Tibial artery (tissue), 4 donors: ENCODE measurements around the gene POLE.
A peak's percentile ranks its signal among the peaks of the same experiment; 100 is the strongest.

Experiments used
- DNase-seq, 2 donors: peaks; one replicate each; pipeline ENCODE4 v3.0.0-alpha.2; 2019
- H3K27ac ChIP-seq, 2 donors: fragments of 200-600 bp; sonication (generic) in 1 of 2; 1 replicate in 1 of 2; 2 replicates in 1 of 2; pipeline ENCODE4 v1.5.1; 2018 to 2019; ENCODE audit warnings: mild to moderate bottlenecking in 1 of 2
- H3K27me3 ChIP-seq, 2 donors: fragments of 200-600 bp; sonication (generic) in 1 of 2; one replicate each; pipeline versions ENCODE4 v1.5.1 to v1.6.0; 2016 to 2019
- H3K36me3 ChIP-seq, 3 donors: fragments of 200-600 bp; sonication (generic) in 2 of 3; one replicate each; pipeline ENCODE4 v1.5.1; 2016 to 2019; ENCODE audit warnings: mild to moderate bottlenecking in 2 of 3
- H3K4me1 ChIP-seq, 4 donors: fragments of 200-600 bp; sonication (generic) in 2 of 4; 1 replicate in 3 of 4; 2 replicates in 1 of 4; pipeline ENCODE4 v1.5.1; 2016 to 2019
- H3K4me3 ChIP-seq, 2 donors: fragments of 200-600 bp; sonication (generic) in 1 of 2; 1 replicate in 1 of 2; 2 replicates in 1 of 2; pipeline ENCODE4 v1.5.1; 2018 to 2019; ENCODE audit warnings: mild to moderate bottlenecking in 2 of 2
- H3K9me3 ChIP-seq, 3 donors: fragments of 200-600 bp; sonication (generic) in 1 of 3; one replicate each; pipeline ENCODE4 v1.5.1; 2016 to 2019
- CTCF ChIP-seq, 2 experiments: fragments of 200-600 bp in 1 of 2; fragments of 450-650 bp in 1 of 2; IDR thresholded peaks; one replicate each; pipeline ENCODE4 v1.5.1; 2017 to 2019; ENCODE audit warnings: antibody characterized with exemption in 2 of 2, mild to moderate bottlenecking in 1 of 2, moderate library complexity in 1 of 2
- intact Hi-C: fragments of 100-400 bp; cut with DNase I; formaldehyde crosslinking; loops from one replicate; pipeline ENCODE4 v1.15.0; 2023; ENCODE audit warnings: low total_unique reads

The POLE gene

GRCh38 chr12:132610051-132610759 lies 76.9 kb downstream of the POLE start, which contains the start of gene LRCOL1:
Gene LRCOL1 (minus strand): TSS chr12:132610582. CDS start chr12:132606251, 4,331 bp downstream.
- TF ChIP-seq CTCF (IDR thresholded peaks at IDR 0.05): no peak
- H3K4me1 ChIP-seq: peaks cover 0 to 9% (median 7%) of the 10 kb centered on the region in 4 donors
- H3K4me3 ChIP-seq: peak within 1 kb of the TSS in 1 of 2 donors; percentile 16
- DNase-seq: no peak
- H3K27ac ChIP-seq: no peak within 1 kb of the TSS
- intact Hi-C loops: loop anchor here (5.0 kb wide), 1 partner anchor 198 kb away; no protein-coding TSS in a partner anchor
- no peaks in the 10 kb centered on the region for H3K36me3 ChIP-seq
- H3K9me3 ChIP-seq: peaks cover 0 to 12% (median 6%) of the 10 kb centered on the region in 3 donors
- H3K27me3 ChIP-seq: peaks cover 0 to 68% of the 10 kb centered on the region in 2 donors

GRCh38 chr12:132608231-132609171 lies 78.6 kb downstream of the POLE start:
- peaks cover 0 to 82% of the 10 kb centered on the region in 2 donors for H3K27me3 ChIP-seq
- no peak for TF ChIP-seq CTCF (IDR thresholded peaks at IDR 0.05)
- no peak for DNase-seq
- intact Hi-C loops: no loop called here
- peaks cover 0 to 18% (median 13%) of the 10 kb centered on the region in 4 donors for H3K4me1 ChIP-seq
- H3K9me3 ChIP-seq: peaks cover 0 to 12% (median 6%) of the 10 kb centered on the region in 3 donors
- H3K36me3 ChIP-seq: no peaks in the 10 kb centered on the region
- no peak overlapping the region for H3K4me3 ChIP-seq
- H3K27ac ChIP-seq: no peak overlapping the region

- Histone ChIP-seq H3K27me3 (peaks cover 0 to 91% of the 10 kb centered on the region in 2 donors), H3K27ac (no peak overlapping the region), H3K4me3 (no peak overlapping the region), H3K36me3 (no peaks in the 10 kb centered on the region), H3K4me1 (peaks cover 0 to 22% (median 13%) of the 10 kb centered on the region in 4 donors), H3K9me3 (peaks cover 0 to 11% (median 4%) of the 10 kb centered on the region in 3 donors)
- DNase-seq: no peak
- no peak for TF ChIP-seq CTCF (IDR thresholded peaks at IDR 0.05)
- intact Hi-C loops: no loop called here
Observed at GRCh38 chr12:132606927-132607326, 80.2 kb downstream of the POLE start.

GRCh38 chr12:132606466-132606865 lies 80.7 kb downstream of the POLE start:
- DNase-seq: no peak
- no peak for TF ChIP-seq CTCF (IDR thresholded peaks at IDR 0.05)
- intact Hi-C loops: no loop called here
- Histone ChIP-seq H3K4me3 (no peak overlapping the region), H3K4me1 (peaks cover 0 to 22% (median 13%) of the 10 kb centered on the region in 4 donors), H3K36me3 (no peaks in the 10 kb centered on the region), H3K9me3 (peaks cover 0 to 6% (median 0%) of the 10 kb centered on the region in 3 donors), H3K27ac (no peak overlapping the region), H3K27me3 (peaks cover 0 to 93% of the 10 kb centered on the region in 2 donors)

GRCh38 chr12:132605892-132606291 lies 81.2 kb downstream of the POLE start:
- peaks cover 0 to 23% (median 14%) of the 10 kb centered on the region in 4 donors for H3K4me1 ChIP-seq
- H3K9me3 ChIP-seq: peaks cover 0 to under 1% (median 0%) of the 10 kb centered on the region in 3 donors
- intact Hi-C loops: no loop called here
- H3K27me3 ChIP-seq: peaks cover 0 to 93% of the 10 kb centered on the region in 2 donors
- TF ChIP-seq CTCF (IDR thresholded peaks at IDR 0.05): no peak
- H3K36me3 ChIP-seq: no peaks in the 10 kb centered on the region
- H3K4me3 ChIP-seq: no peak overlapping the region
- no peak overlapping the region for H3K27ac ChIP-seq
- DNase-seq: no peak
